NCI-H2227 (cell line): ENCODE measurements around the gene MINK1.

ENCODE experiments used
- DNase-seq: peaks from one replicate; lab custom pipeline; 2025; ENCODE audit not compliant: unreplicated experiment; lab: John Stamatoyannopoulos, UW

The MINK1 gene

DNA sequence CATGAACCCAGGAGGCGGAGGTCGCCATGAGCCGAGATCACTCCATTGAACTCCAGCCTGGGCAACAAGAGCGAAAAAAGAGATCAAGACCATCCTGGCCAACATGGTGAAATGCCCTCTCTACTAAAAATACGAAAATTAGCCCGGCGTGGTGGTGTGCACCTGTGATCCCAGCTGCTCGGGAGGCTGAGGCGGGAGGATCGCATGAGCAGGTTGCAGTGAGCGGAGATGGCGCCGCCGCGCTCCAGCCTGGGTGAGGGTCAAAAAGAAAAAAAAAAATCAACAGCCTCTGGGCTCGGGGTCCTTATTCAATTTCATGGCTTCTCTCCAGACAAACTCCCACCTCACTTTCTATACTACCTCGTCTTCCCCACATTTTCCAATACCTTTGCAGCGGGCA lies 95.7 kb downstream of the MINK1 start:
- DNase-seq = no peak

DNA sequence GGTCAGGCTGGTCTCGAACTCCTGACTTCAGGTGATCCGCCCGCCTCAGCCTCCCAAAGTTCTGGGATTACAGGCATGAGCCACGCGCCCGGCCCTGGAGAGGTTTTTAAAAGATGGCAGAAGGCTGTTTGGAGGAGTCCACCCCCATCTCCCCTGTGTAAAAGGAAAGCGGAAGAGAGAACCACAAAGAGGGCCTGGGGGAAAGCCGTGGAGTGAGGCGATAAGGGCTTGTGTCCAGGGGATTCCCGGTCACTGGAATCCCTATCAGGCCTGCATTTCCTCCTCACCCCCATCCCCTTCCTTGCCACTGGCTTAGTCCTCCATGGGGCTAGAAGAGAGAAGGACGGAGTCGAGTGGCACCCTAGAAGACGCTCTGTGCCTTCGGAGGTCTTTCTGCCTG lies 98.8 kb downstream of the MINK1 start, which contains the start of gene GP1BA:
Gene GP1BA (plus strand): TSS at position 315 of the 400 bp plus-strand sequence. CDS start 328 bp downstream, outside the sequence.
- no peak for DNase-seq

GRCh38 chr17:4932756-4933155 lies 99.6 kb downstream of the MINK1 start:
- no peak for DNase-seq

DNA sequence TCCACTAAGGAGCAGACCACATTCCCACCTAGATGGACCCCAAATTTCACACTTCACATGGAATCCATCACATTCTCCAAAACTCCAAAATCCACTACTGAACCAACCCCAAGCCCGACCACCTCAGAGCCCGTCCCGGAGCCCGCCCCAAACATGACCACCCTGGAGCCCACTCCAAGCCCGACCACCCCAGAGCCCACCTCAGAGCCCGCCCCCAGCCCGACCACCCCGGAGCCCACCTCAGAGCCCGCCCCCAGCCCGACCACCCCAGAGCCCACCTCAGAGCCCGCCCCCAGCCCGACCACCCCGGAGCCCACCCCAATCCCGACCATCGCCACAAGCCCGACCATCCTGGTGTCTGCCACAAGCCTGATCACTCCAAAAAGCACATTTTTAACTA lies 100.5 kb downstream of the MINK1 start:
- DNase-seq = no peak

DNA sequence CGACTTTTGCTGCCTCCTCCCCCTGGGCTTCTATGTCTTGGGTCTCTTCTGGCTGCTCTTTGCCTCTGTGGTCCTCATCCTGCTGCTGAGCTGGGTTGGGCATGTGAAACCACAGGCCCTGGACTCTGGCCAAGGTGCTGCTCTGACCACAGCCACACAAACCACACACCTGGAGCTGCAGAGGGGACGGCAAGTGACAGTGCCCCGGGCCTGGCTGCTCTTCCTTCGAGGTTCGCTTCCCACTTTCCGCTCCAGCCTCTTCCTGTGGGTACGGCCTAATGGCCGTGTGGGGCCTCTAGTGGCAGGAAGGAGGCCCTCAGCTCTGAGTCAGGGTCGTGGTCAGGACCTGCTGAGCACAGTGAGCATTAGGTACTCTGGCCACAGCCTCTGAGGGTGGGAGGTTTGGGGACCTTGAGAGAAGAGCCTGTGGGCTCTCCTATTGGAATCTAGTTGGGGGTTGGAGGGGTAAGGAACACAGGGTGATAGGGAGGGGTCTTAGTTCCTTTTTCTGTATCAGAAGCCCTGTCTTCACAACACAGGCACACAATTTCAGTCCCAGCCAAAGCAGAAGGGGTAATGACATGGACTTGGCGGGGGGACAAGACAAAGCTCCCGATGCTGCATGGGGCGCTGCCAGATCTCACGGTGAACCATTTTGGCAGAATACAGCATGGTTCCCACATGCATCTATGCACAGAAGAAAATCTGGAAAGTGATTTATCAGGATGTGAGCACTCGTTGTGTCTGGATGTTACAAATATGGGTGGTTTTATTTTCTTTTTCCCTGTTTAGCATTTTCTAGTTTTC lies 101.2 kb downstream of the MINK1 start:
- no peak for DNase-seq

DNA sequence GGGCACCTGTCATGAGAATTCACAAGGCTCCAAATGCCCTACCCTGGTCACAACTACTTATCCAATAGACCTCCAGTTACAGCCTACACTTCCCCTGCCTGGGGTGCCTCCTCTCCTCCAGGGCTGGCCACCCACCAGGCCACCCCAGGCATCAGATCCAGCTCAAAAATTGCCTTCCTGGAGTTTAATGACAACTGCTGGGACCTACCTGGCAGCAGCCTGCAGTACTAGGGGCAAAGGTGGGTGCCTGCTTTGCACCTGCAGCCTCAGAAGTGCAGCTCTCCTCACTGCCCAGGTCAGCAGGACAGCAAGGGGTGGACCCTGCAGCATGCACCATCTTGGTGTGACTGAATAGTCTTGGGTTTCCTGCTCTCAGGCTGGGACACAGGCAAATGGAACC lies 102.5 kb downstream of the MINK1 start:
- DNase-seq = no peak

DNA sequence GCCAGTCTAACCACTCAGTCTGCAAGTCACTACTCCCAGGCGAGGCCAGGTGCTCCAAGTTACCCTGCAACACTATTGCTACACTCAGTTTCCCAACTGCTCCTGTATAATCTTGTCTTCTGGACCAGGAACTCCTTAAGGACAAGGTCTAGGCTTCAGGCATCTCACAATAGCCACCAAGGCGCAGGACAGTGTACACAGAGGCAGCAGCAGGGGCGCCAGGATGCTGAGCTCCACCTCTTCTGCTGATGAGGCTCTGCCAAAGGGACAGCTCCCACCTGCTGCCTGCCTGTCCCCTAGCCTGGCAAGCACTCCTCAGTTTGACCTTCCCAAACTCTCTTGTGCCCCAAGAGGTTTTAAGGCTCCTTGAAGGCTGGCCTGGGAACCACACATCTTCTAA lies 103.3 kb downstream of the MINK1 start:
- no peak for DNase-seq

- DNase-seq = no peak
Measured at GRCh38 chr17:4937553-4937952, 104.4 kb downstream of the MINK1 start.

DNA sequence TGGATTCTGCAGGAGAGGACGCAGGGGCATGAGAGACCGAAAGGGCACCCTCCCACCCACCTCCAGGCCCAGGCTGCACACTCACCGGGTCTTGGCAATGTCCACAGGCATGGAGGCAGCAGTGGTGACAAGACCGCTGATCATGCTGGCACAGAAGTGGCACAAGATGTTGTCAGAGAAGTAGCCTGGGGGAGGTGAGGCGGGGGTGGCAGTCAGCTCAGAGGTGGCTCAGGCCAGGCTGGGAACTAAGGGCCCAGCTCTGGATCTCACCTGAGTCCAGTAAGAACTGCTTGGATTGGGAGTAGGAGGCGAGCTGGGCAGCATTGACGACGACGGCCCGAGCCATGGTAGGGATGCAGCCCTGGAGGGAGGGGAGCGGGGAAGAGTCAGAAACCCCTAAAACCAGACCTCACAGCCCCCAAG lies 104.9 kb downstream of the MINK1 start:
- DNase-seq = no peak

DNA sequence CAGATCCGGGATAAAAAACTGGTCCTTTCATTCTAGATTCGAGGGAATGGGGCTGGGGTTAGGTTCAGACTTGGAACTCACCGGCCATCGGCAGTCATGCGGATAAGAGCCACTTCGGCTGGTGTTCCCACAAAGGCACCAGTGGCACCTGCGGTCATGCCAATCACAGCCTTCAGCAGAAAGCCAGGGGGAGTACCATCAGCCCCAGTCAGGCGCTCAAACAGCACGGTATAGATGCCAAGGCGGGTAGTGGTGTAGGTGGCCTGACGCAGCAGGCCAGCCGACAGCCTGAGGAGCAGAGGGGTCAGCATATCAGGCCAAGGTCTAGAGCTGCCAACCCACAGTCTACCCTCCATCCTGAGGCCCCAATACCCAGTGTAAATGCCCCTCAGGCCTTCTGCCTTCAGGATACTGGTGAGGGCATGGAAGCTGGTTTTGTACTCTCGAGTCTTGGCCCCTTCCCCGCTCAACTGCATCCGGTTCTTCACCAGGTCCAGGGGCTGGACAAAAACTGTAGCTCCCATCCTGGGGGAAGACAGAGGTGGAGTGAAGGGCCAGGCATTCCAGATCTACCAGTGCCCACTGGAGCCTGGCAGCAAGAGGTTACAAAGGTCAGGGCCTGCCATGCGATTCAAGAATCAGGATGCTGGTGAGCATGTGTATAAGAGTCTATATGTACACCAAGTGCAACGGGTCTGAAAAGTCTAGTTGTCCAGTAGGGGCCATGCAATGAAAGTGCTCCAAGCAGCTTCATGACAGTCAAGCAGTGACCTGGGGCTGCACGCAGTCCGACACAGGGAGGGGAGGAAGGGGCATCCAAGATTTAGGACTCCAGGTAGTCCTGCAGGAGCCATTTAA lies 105.8 kb downstream of the MINK1 start:
- no peak for DNase-seq

- DNase-seq = no peak
Measured at GRCh38 chr17:4939546-4939795, 106.3 kb downstream of the MINK1 start.

GRCh38 chr17:4939796-4940554 lies 106.8 kb downstream of the MINK1 start, which contains the start of the genes RNF167 and SLC25A11:
Gene RNF167, plus strand, starts transcription at chr17:4940268. Its CDS starts 642 bp downstream, at chr17:4940910.
Gene SLC25A11, minus strand, starts transcription at chr17:4940046. Its CDS starts 136 bp downstream, at chr17:4939910.
- DNase-seq = peak; percentile 96

- no peak for DNase-seq
Measured at GRCh38 chr17:4940555-4941318, 107.6 kb downstream of the MINK1 start.

DNA sequence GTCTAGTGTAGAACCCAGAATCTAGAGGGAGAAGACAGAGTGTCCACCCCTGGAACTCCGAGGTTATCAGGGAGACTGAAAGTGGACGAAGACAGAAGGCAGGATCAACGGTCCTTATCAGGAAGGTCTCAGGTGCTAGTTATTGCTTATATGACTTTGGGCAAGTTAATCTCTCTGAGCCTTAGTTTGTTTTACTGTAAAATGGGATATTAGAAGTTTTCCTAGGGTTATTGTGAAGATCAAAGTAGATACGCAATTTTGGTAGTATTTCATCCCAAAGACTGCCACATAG lies 108.1 kb downstream of the MINK1 start:
- DNase-seq = no peak

GRCh38 chr17:4942760-4943508 lies 109.8 kb downstream of the MINK1 start:
- no peak for DNase-seq

DNA sequence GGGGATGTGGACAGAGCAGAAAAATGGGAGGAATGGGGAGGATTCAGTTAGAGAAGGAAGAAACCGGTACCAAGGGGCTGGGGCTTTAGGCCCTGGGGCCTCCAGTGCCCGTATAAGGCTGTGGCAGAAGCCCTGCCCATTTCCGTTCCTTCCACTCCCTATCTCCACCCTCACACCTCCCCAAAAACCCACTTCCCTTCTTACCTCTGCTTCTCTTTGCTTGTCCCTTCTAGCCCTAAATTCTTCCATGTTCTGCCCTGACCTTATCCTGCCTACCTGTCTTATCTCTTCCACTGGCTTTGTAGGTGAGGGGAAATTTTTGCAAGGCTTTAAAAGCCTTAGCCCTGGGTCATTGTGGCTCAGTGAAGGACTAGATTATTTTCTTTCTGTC lies 111.0 kb downstream of the MINK1 start:
- no peak for DNase-seq

- no peak for DNase-seq
Measured at GRCh38 chr17:4944554-4945175, 111.5 kb downstream of the MINK1 start.

DNA sequence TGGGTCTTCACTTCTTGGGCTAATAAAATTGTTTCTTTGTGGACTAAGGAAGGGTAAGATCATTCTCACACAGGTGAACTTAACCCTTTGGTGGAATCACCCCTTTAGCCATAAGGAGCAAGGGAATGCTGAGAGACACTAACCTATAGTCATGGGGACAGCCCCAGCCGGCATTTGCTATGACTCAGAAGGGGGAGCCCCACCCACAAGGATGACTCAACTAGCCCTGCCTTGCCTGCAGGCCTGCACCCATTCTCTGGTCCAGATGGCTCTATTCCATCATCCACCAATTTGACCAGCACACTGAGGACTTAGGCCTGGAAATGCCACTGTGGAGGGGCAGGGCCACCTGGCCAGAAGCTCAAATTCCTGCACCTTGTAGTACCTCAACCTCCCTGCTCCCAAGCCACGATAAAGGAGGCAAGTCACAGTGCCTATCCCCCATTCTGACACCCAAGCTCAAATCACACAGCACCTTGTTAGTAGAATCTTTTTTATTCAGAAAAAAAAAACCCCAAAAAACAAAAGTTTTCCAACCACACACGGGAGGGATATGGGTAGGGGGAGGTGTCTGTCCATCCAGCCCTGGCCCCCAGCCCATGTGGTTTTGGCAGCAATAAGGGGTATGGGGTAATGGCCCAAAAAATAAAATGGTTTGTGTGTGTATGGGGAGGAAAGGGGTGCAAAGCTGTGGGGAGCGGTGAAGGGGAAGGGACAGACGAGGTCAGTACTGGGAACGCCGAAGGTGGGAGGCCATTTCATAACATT lies 112.2 kb downstream of the MINK1 start:
- DNase-seq = no peak

DNA sequence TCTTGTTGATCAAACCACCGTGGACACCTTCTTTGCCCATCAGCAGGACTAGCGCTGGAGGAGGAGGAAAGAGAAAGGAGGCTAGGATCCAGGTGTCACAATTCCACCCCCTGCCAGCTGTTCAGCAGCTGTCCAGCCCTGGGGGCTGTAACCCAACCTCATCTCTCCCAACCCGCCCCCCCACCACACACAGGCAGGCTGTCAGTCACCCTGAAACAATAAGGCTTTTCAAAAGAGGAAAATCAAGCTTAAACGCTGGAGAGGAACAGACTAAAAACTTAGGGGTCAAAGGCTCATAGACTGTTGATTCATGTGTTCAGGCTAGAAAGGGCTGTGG lies 112.8 kb downstream of the MINK1 start:
- DNase-seq = no peak
